ENCODE measurements around the gene RARB.

Gene RARB

GRCh38 chr3:25447285-25447684 is 19.2 kb downstream of the RARB start:
- no peak for DNase-seq (ENCODE audit: low read depth in 1 of 2, low spot score in 1 of 2)

- DNase-seq (ENCODE audit: low read depth in 1 of 2, low spot score in 1 of 2) = no peak
Observed at GRCh38 chr3:25447925-25448324, 19.9 kb downstream of the RARB start.

- DNase-seq (ENCODE audit: low read depth in 1 of 2, low spot score in 1 of 2) = no peak
Observed at GRCh38 chr3:25448750-25449692, 21.0 kb downstream of the RARB start.

- DNase-seq (ENCODE audit: low read depth in 1 of 2, low spot score in 1 of 2) = no peak
Observed at GRCh38 chr3:25449857-25450256, 21.8 kb downstream of the RARB start.

GRCh38 chr3:25452192-25452591 is 24.1 kb downstream of the RARB start:
- no peak for DNase-seq (ENCODE audit: low read depth in 1 of 2, low spot score in 1 of 2)

GRCh38 chr3:25452740-25453139 is 24.7 kb downstream of the RARB start:
- DNase-seq (ENCODE audit: low read depth in 1 of 2, low spot score in 1 of 2) = no peak

GRCh38 chr3:25453619-25454004 is 25.5 kb downstream of the RARB start:
- DNase-seq (ENCODE audit: low read depth in 1 of 2, low spot score in 1 of 2) = no peak

GRCh38 chr3:25454005-25454927 is 26.2 kb downstream of the RARB start:
- no peak for DNase-seq (ENCODE audit: low read depth in 1 of 2, low spot score in 1 of 2)

GRCh38 chr3:25455441-25456132 is 27.5 kb downstream of the RARB start:
- no peak for DNase-seq (ENCODE audit: low read depth in 1 of 2, low spot score in 1 of 2)

GRCh38 chr3:25456723-25457670 is 28.9 kb downstream of the RARB start:
- no peak for DNase-seq (ENCODE audit: low read depth in 1 of 2, low spot score in 1 of 2)

- no peak for DNase-seq (ENCODE audit: low read depth in 1 of 2, low spot score in 1 of 2)
Observed at GRCh38 chr3:25457671-25458419, 29.8 kb downstream of the RARB start.

GRCh38 chr3:25458420-25458814 is 30.4 kb downstream of the RARB start:
- no peak for DNase-seq (ENCODE audit: low read depth in 1 of 2, low spot score in 1 of 2)

- no peak for DNase-seq (ENCODE audit: low read depth in 1 of 2, low spot score in 1 of 2)
Observed at GRCh38 chr3:25460751-25461150, 32.7 kb downstream of the RARB start.

- no peak for DNase-seq (ENCODE audit: low read depth in 1 of 2, low spot score in 1 of 2)
Observed at GRCh38 chr3:25461946-25462345, 33.9 kb downstream of the RARB start.

GRCh38 chr3:25462495-25462894 is 34.4 kb downstream of the RARB start:
- DNase-seq (ENCODE audit: low read depth in 1 of 2, low spot score in 1 of 2) = no peak

GRCh38 chr3:25463836-25464418 is 35.9 kb downstream of the RARB start:
- no peak for DNase-seq (ENCODE audit: low read depth in 1 of 2, low spot score in 1 of 2)

GRCh38 chr3:25465266-25465860 is 37.3 kb downstream of the RARB start:
- DNase-seq (ENCODE audit: low read depth in 1 of 2, low spot score in 1 of 2) = no peak

GRCh38 chr3:25468866-25469319 is 40.8 kb downstream of the RARB start:
- no peak for DNase-seq (ENCODE audit: low read depth in 1 of 2, low spot score in 1 of 2)

GRCh38 chr3:25469558-25469957 is 41.5 kb downstream of the RARB start:
- no peak for DNase-seq (ENCODE audit: low read depth in 1 of 2, low spot score in 1 of 2)

All from activated CD4-positive, alpha-beta T cell treated with anti-CD3 and anti-CD28 coated beads, Interleukin-2, amount 50 U/mL, for 24 hours (primary cell).